ENCODE measurements around the gene MAP1LC3B2. TPM values are rescaled to one million over a fixed set of nuclear protein-coding genes. Genes with fewer than 3 reads are reported as not detected.
"Not testable (repeated sequence)": the region's sequence is repeated elsewhere in the genome, so short reads cannot be mapped to it uniquely, and the experiment has no call there.

MAP1LC3B2 gene
- total RNA-seq, 2 donors from 2014 or later = 0.66 TPM; not detected in 1

- peaks cover 11 to 24% of the 10 kb centered on the region in 2 donors for H3K9me3 Mint-ChIP-seq
- ATAC-seq = no peak
- H3K27ac Mint-ChIP-seq = no peak overlapping the region
- H3K36me3 Mint-ChIP-seq = peaks cover 7 to 20% of the 10 kb centered on the region in 2 donors
- DNase-seq (ENCODE audit: low spot score in 2 of 2) = no peak
Measured at GRCh38 chr12:116568203-116568602, 9.0 kb downstream of the MAP1LC3B2 start.

GRCh38 chr12:116571089-116571488 is 11.9 kb downstream of the MAP1LC3B2 start:
- DNase-seq (ENCODE audit: low spot score in 2 of 2) (no peak), ATAC-seq (no peak)
- Mint-ChIP-seq H3K27ac (no peak overlapping the region), H3K36me3 (no peaks in the 10 kb centered on the region), H3K9me3 (peaks cover 0 to 4% of the 10 kb centered on the region in 2 donors)

GRCh38 chr12:116573776-116574175 is 14.6 kb downstream of the MAP1LC3B2 start:
- Mint-ChIP-seq H3K27ac (no peak overlapping the region), H3K9me3 (peaks cover 0 to 4% of the 10 kb centered on the region in 2 donors), H3K36me3 (no peaks in the 10 kb centered on the region)
- DNase-seq (ENCODE audit: low spot score in 2 of 2) = no peak
- ATAC-seq = no peak

GRCh38 chr12:116575754-116576153 is 16.6 kb downstream of the MAP1LC3B2 start:
- H3K36me3 Mint-ChIP-seq; DNase-seq (ENCODE audit: low spot score in 2 of 2); H3K9me3 Mint-ChIP-seq; ATAC-seq: not testable (repeated sequence)
- peak overlapping the region in 1 of 2 donors; percentile 15 for H3K27ac Mint-ChIP-seq

GRCh38 chr12:116577154-116577561 is 18.0 kb downstream of the MAP1LC3B2 start:
- H3K36me3 Mint-ChIP-seq = no peaks in the 10 kb centered on the region
- DNase-seq (ENCODE audit: low spot score in 2 of 2) (no peak), ATAC-seq (no peak)
- H3K9me3 Mint-ChIP-seq = peaks cover 0 to 4% of the 10 kb centered on the region in 2 donors
- H3K27ac Mint-ChIP-seq = no peak overlapping the region

- no peak overlapping the region for H3K27ac Mint-ChIP-seq
- H3K36me3 Mint-ChIP-seq = no peaks in the 10 kb centered on the region
- ATAC-seq (no peak), DNase-seq (ENCODE audit: low spot score in 2 of 2) (no peak)
- H3K9me3 Mint-ChIP-seq = peaks cover 0 to 4% of the 10 kb centered on the region in 2 donors
Measured at GRCh38 chr12:116578051-116578450, 18.9 kb downstream of the MAP1LC3B2 start.

GRCh38 chr12:116582610-116583009 is 23.4 kb downstream of the MAP1LC3B2 start:
- no peak overlapping the region for H3K27ac Mint-ChIP-seq
- DNase-seq (ENCODE audit: low spot score in 2 of 2) (no peak), ATAC-seq (no peak)
- H3K36me3 Mint-ChIP-seq = no peaks in the 10 kb centered on the region
- H3K9me3 Mint-ChIP-seq = peaks cover 8 to 19% of the 10 kb centered on the region in 2 donors

GRCh38 chr12:116583129-116583694 is 24.0 kb downstream of the MAP1LC3B2 start:
- no peak for DNase-seq (ENCODE audit: low spot score in 2 of 2)
- no peaks in the 10 kb centered on the region for H3K36me3 Mint-ChIP-seq
- ATAC-seq = no peak
- no peak overlapping the region for H3K27ac Mint-ChIP-seq
- peaks cover 8 to 19% of the 10 kb centered on the region in 2 donors for H3K9me3 Mint-ChIP-seq

GRCh38 chr12:116587270-116587669 is 28.1 kb downstream of the MAP1LC3B2 start:
- Mint-ChIP-seq H3K9me3 (peaks cover 8 to 16% of the 10 kb centered on the region in 2 donors), H3K36me3 (no peaks in the 10 kb centered on the region), H3K27ac (no peak overlapping the region)
- no peak for DNase-seq (ENCODE audit: low spot score in 2 of 2)
- no peak for ATAC-seq

GRCh38 chr12:116588390-116589028 is 29.3 kb downstream of the MAP1LC3B2 start:
- ATAC-seq (no peak), DNase-seq (ENCODE audit: low spot score in 2 of 2) (no peak)
- no peaks in the 10 kb centered on the region for H3K36me3 Mint-ChIP-seq
- H3K9me3 Mint-ChIP-seq = peaks cover 8 to 12% of the 10 kb centered on the region in 2 donors
- no peak overlapping the region for H3K27ac Mint-ChIP-seq

- H3K9me3 Mint-ChIP-seq = peaks cover 8 to 17% of the 10 kb centered on the region in 2 donors
- no peak overlapping the region for H3K27ac Mint-ChIP-seq
- no peak for DNase-seq (ENCODE audit: low spot score in 2 of 2)
- no peaks in the 10 kb centered on the region for H3K36me3 Mint-ChIP-seq
- ATAC-seq = no peak
Measured at GRCh38 chr12:116589581-116589980, 30.4 kb downstream of the MAP1LC3B2 start.

- H3K27ac Mint-ChIP-seq = no peak overlapping the region
- ATAC-seq (no peak), DNase-seq (ENCODE audit: low spot score in 2 of 2) (no peak)
Measured at GRCh38 chr12:116590561-116590960, 31.4 kb downstream of the MAP1LC3B2 start.

GRCh38 chr12:116591855-116592637 is 32.9 kb downstream of the MAP1LC3B2 start:
- DNase-seq (ENCODE audit: low spot score in 2 of 2) (no peak), ATAC-seq (no peak)
- Mint-ChIP-seq H3K36me3 (no peaks in the 10 kb centered on the region), H3K9me3 (peaks cover 6 to 11% of the 10 kb centered on the region in 2 donors), H3K27ac (no peak overlapping the region)

More at GRCh38 chr12:116590561-116590960, 31.4 kb downstream of the MAP1LC3B2 start:
- H3K9me3 Mint-ChIP-seq = peaks cover 8 to 17% of the 10 kb centered on the region in 2 donors
- H3K36me3 Mint-ChIP-seq = no peaks in the 10 kb centered on the region

- peaks cover 0 to 6% of the 10 kb centered on the region in 2 donors for H3K9me3 Mint-ChIP-seq
- ATAC-seq (no peak), DNase-seq (ENCODE audit: low spot score in 2 of 2) (no peak)
- no peaks in the 10 kb centered on the region for H3K36me3 Mint-ChIP-seq
- H3K27ac Mint-ChIP-seq = no peak overlapping the region
Measured at GRCh38 chr12:116592731-116593130, 33.5 kb downstream of the MAP1LC3B2 start.

- ATAC-seq (peak; percentile 77 to 95), DNase-seq (ENCODE audit: low spot score in 2 of 2) (peak; percentile 15 to 62)
- peak overlapping the region; percentile 47 to 59 for H3K27ac Mint-ChIP-seq
- H3K9me3 Mint-ChIP-seq = peaks cover 0 to 6% of the 10 kb centered on the region in 2 donors
- H3K36me3 Mint-ChIP-seq = no peaks in the 10 kb centered on the region
Measured at GRCh38 chr12:116594325-116595038, 35.3 kb downstream of the MAP1LC3B2 start.

GRCh38 chr12:116595186-116595585 is 36.0 kb downstream of the MAP1LC3B2 start:
- DNase-seq (ENCODE audit: low spot score in 2 of 2) = no peak
- no peak for ATAC-seq
- H3K27ac Mint-ChIP-seq = no peak overlapping the region
- peaks cover 0 to 6% of the 10 kb centered on the region in 2 donors for H3K9me3 Mint-ChIP-seq
- H3K36me3 Mint-ChIP-seq = no peaks in the 10 kb centered on the region

GRCh38 chr12:116595672-116596071 is 36.5 kb downstream of the MAP1LC3B2 start:
- DNase-seq (ENCODE audit: low spot score in 2 of 2) (no peak), ATAC-seq (no peak)
- peaks cover 0 to 6% of the 10 kb centered on the region in 2 donors for H3K9me3 Mint-ChIP-seq
- no peak overlapping the region for H3K27ac Mint-ChIP-seq
- no peaks in the 10 kb centered on the region for H3K36me3 Mint-ChIP-seq

Measured in activated naive CD4-positive, alpha-beta T cell treated with anti-CD3 and anti-CD28 coated beads, Interleukin-2, amount 50 U/mL, for 72 hours (primary cell).